ENCODE data around the gene GRK1.

Gene GRK1

DNA sequence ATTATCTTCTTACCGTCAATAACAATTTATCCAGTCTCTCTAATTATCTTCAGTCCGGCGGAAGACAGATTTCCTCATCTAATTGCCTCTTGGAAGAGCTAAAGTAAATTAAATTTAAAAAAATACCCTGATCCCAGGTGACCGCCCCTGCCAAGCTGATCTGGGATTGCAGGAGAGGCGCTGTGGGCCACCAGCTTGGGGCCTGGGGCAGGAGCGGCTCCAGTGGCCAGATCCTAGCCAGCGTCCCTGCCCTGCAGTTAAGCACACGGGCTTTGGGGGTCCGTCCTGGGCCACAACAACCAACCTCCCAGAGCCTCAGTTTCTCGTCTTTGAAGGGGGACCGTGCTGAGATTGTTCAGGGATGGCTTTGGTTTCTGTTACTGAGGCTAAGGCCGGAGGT lies 79.7 kb downstream of the GRK1 start:
- in situ Hi-C loops (cut with HindIII; ENCODE audit: low sequenced_read_pairs): no loop called here
- no peak overlapping the region for H3K4me3 ChIP-seq (ENCODE audit: low read depth, low read length)
- TF ChIP-seq, protein P1, sequence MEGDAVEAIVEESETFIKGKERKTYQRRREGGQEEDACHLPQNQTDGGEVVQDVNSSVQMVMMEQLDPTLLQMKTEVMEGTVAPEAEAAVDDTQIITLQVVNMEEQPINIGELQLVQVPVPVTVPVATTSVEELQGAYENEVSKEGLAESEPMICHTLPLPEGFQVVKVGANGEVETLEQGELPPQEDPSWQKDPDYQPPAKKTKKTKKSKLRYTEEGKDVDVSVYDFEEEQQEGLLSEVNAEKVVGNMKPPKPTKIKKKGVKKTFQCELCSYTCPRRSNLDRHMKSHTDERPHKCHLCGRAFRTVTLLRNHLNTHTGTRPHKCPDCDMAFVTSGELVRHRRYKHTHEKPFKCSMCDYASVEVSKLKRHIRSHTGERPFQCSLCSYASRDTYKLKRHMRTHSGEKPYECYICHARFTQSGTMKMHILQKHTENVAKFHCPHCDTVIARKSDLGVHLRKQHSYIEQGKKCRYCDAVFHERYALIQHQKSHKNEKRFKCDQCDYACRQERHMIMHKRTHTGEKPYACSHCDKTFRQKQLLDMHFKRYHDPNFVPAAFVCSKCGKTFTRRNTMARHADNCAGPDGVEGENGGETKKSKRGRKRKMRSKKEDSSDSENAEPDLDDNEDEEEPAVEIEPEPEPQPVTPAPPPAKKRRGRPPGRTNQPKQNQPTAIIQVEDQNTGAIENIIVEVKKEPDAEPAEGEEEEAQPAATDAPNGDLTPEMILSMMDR (IDR thresholded peaks at IDR 0.05; ENCODE audit: low read depth, low read length): no peak
- no peak for DNase-seq (ENCODE audit: low read depth, low spot score)

GRCh38 chr13:113747291-113747833 lies 80.3 kb downstream of the GRK1 start:
- H3K4me3 ChIP-seq (ENCODE audit: low read depth, low read length): no peak overlapping the region
- no peak for DNase-seq (ENCODE audit: low read depth, low spot score)
- TF ChIP-seq, protein P1 (IDR thresholded peaks at IDR 0.05; ENCODE audit: low read depth, low read length): no peak
- in situ Hi-C loops (cut with HindIII; ENCODE audit: low sequenced_read_pairs): no loop called here

DNA sequence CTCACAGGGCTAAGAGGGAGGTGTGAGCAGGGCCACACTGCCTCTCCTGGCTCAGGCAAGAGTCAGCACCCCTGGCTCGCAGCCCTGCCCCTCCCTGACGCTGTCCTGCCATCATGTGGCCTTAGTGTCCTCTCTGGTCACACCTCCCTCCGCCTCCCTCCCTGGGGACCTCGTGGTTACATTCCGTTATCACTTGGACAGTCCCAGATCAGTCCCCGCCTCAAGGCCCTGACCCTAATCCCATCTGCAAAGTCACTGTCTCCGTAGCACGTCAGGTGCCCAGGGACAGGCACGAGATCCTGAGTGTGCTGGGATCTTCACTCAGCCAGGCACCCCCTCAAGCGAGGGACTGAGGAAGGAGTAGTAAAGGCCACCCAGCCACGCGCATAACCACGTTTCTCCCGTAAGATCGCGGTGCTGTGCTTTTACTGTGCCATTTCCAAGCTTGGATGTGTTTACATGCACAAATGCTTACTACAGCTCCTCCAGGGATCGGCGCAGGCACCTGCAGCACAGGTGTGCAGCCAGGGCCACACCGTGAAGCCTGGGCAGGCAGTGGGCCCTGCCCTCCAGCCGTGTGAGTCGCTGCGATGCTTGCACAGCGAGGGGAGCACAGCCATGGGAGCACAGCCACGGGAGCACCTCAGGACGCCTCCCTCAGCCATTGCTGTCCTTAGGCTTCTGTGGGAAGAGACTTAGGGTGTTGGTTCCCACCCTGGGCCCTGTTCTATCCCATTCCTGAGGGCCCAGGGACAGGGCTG lies 81.3 kb downstream of the GRK1 start:
- DNase-seq (ENCODE audit: low read depth, low spot score): no peak
- in situ Hi-C loops (cut with HindIII; ENCODE audit: low sequenced_read_pairs): no loop called here
- TF ChIP-seq, protein P1 (IDR thresholded peaks at IDR 0.05; ENCODE audit: low read depth, low read length): no peak
- no peak overlapping the region for H3K4me3 ChIP-seq (ENCODE audit: low read depth, low read length)

- TF ChIP-seq, protein P1 (IDR thresholded peaks at IDR 0.05; ENCODE audit: low read depth, low read length): no peak
- no peak overlapping the region for H3K4me3 ChIP-seq (ENCODE audit: low read depth, low read length)
- no peak for DNase-seq (ENCODE audit: low read depth, low spot score)
- in situ Hi-C loops (cut with HindIII; ENCODE audit: low sequenced_read_pairs): no loop called here
These were observed 81.9 kb downstream of the GRK1 start for GRCh38 chr13:113748862-113749451.

- H3K4me3 ChIP-seq (ENCODE audit: low read depth, low read length): no peak overlapping the region
- no peak for DNase-seq (ENCODE audit: low read depth, low spot score)
- in situ Hi-C loops (cut with HindIII; ENCODE audit: low sequenced_read_pairs): no loop called here
- TF ChIP-seq, protein P1 (IDR thresholded peaks at IDR 0.05; ENCODE audit: low read depth, low read length): no peak
These were observed 82.5 kb downstream of the GRK1 start for GRCh38 chr13:113749507-113749906.

- no peak for DNase-seq (ENCODE audit: low read depth, low spot score)
- in situ Hi-C loops (cut with HindIII; ENCODE audit: low sequenced_read_pairs): no loop called here
- TF ChIP-seq, protein P1 (IDR thresholded peaks at IDR 0.05; ENCODE audit: low read depth, low read length): no peak
- no peak overlapping the region for H3K4me3 ChIP-seq (ENCODE audit: low read depth, low read length)
These were observed 82.9 kb downstream of the GRK1 start for GRCh38 chr13:113749967-113750366.

All from astrocyte of the spinal cord (primary cell).